Uterus (tissue), 2 donors: ENCODE measurements around the gene DCAF6.

Source experiments
- CTCF ChIP-seq, 4 experiments: fragments of 200-600 bp in 2 of 4; fragments of 450-650 bp in 2 of 4; sonication (generic) in 2 of 4; IDR thresholded peaks; one replicate each; pipeline ENCODE4 v1.5.1; 2016 to 2019; ENCODE audit warnings: antibody characterized with exemption in 4 of 4, mild to moderate bottlenecking in 2 of 4, moderate library complexity in 1 of 4
- POLR2A ChIP-seq, 2 donors: fragments of 450-650 bp; IDR thresholded peaks; one replicate each; pipeline ENCODE4 v1.6.1; 2016; ENCODE audit warnings: antibody characterized with exemption in 2 of 2, mild to moderate bottlenecking in 1 of 2, moderate library complexity in 1 of 2

DNA sequence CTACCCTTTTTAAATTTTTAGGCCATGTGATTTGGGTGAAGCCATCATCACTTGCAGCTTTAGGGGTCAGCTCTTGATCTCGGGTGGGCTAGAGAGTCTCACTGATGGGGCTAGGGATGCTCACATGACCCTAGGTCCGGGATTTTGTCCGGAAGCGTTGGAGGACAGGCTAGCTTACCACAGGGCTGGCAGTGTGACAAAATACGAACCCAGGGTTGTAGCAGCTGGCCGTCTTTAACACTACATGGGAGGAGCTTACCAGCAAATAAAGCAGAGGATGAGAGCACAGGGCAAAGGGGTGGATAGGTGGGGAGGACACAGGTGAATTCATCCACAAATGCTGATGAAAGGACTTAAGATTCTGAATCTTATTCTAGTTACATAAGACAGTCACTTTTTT is 178.4 kb downstream of the DCAF6 start:
- TF ChIP-seq CTCF (IDR thresholded peaks at IDR 0.05) (no peak), POLR2A (IDR thresholded peaks at IDR 0.05) (no peak)
